ENCODE measurements around the gene NELFA. TPM values are rescaled to one million over a fixed set of nuclear protein-coding genes. Genes with fewer than 3 reads are reported as not detected.

Gene NELFA
- total and polyA plus RNA-seq, 4 donors, result 14.0 to 54.5 (median 36.9) TPM

- Histone ChIP-seq H3K27ac (ENCODE audit: low read depth, low read length) (no peak overlapping the region), H3K9me3 (ENCODE audit: control insufficient read depth, insufficient read depth, low read length) (no peaks in the 10 kb centered on the region), H3K4me3 (ENCODE audit: low read depth, low read length) (no peak overlapping the region), H3K36me3 (ENCODE audit: control insufficient read depth, insufficient read depth, low read length) (peaks cover 80% of the 10 kb centered on the region), H3K4me1 (ENCODE audit: control insufficient read depth, insufficient read depth, low read length) (peaks cover 6% of the 10 kb centered on the region), H3K27me3 (ENCODE audit: control insufficient read depth, insufficient read depth, low read length) (no peaks in the 10 kb centered on the region)
- 100% methylated on average over 3 of the region's 5 CpGs for WGBS (ENCODE audit: insufficient coverage)
- no peak for DNase-seq (ENCODE audit: low read depth in 4 of 6, low spot score in 6 of 6)
Observed at GRCh38 chr4:1990676-1991075, 18.1 kb downstream of the NELFA start.

DNA sequence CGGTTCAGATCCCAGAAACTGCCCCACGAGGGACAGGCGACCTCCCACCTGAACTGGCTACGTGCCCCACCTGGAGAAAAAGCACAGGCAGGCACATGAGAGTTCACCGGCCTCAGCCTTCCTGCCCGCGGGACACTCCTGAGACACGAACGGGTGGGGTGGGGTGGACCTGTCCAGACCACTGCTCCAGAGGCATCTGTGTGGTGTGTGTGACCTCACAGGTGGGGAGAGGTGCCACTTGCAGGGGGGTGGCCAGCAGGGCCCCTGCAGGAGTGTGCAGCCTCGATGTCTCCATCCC lies 18.5 kb downstream of the NELFA start:
- peaks cover 6% of the 10 kb centered on the region for H3K4me1 ChIP-seq (ENCODE audit: control insufficient read depth, insufficient read depth, low read length)
- DNase-seq (ENCODE audit: low read depth in 4 of 6, low spot score in 6 of 6), result no peak
- no peaks in the 10 kb centered on the region for H3K9me3 ChIP-seq (ENCODE audit: control insufficient read depth, insufficient read depth, low read length)
- H3K27ac ChIP-seq (ENCODE audit: low read depth, low read length), result no peak overlapping the region
- WGBS (ENCODE audit: insufficient coverage), result 94% methylated on average over 10 of the region's 10 CpGs
- no peak overlapping the region for H3K4me3 ChIP-seq (ENCODE audit: low read depth, low read length)
- peaks cover 84% of the 10 kb centered on the region for H3K36me3 ChIP-seq (ENCODE audit: control insufficient read depth, insufficient read depth, low read length)
- no peaks in the 10 kb centered on the region for H3K27me3 ChIP-seq (ENCODE audit: control insufficient read depth, insufficient read depth, low read length)

DNA sequence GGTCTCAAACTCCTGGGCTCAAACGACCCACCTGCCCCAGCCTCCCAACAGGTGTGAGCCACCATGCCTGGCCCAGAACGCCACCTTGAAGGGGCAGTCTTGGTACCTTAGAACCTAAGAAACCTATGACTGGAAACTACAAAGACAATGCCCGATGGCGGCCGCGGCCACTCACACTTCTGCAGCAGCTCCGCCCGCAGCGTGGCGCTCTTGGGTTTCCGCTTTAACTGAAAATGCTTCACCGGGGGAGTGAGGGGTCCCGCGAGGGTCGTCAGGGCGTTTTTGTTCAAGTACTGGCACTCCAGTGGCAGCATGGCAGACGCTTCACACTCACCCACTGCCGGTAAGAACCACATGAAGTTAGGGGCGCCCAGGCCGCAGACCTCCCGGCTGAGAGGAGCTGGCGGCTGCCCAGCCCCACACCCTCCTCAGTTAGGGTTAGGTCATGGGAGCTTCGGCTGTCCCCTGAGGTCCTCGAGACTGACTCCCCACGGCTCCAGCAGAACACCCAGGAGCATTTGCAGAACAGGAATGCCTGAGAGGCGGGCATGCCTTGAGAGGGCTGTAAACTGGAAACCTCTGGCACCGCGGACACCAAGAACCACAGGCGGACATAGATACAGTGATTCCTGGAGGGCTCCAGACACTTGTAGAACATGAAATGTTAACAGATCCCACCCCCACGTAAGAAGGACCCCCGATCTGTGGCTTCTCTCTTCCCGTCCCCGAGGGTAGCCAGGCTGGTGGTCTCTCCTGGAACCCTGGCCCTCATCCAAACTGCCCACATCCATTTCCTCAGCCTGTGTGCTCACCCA lies 19.0 kb downstream of the NELFA start:
- no peak for DNase-seq (ENCODE audit: low read depth in 4 of 6, low spot score in 6 of 6)
- Histone ChIP-seq H3K9me3 (ENCODE audit: control insufficient read depth, insufficient read depth, low read length) (no peaks in the 10 kb centered on the region), H3K4me1 (ENCODE audit: control insufficient read depth, insufficient read depth, low read length) (peaks cover 6% of the 10 kb centered on the region), H3K27me3 (ENCODE audit: control insufficient read depth, insufficient read depth, low read length) (no peaks in the 10 kb centered on the region), H3K36me3 (ENCODE audit: control insufficient read depth, insufficient read depth, low read length) (peaks cover 89% of the 10 kb centered on the region), H3K4me3 (ENCODE audit: low read depth, low read length) (no peak overlapping the region), H3K27ac (ENCODE audit: low read depth, low read length) (no peak overlapping the region)
- WGBS (ENCODE audit: insufficient coverage), result 96% methylated on average over 33 of the region's 33 CpGs

DNA sequence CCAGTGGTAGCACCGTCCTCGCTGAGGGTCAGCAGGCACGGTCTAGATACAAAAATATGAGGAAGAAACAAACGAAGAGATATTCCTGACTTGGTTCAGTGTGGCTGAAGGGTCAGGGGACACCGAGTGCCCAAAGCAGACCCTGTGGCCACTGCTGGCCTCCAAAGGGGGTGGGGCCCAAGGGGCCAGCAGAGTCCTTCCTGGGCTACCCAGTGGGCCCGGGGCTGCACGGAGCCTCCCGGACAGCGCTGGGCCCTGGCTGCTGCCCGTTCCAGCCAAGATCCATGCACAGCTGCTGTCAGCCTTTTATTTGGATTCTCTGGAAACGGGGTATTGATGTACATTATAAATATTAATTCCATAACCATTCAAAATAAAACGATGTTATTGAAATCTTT lies 20.4 kb downstream of the NELFA start:
- Histone ChIP-seq H3K4me3 (ENCODE audit: low read depth, low read length) (no peak overlapping the region), H3K9me3 (ENCODE audit: control insufficient read depth, insufficient read depth, low read length) (no peaks in the 10 kb centered on the region), H3K27ac (ENCODE audit: low read depth, low read length) (no peak overlapping the region), H3K27me3 (ENCODE audit: control insufficient read depth, insufficient read depth, low read length) (no peaks in the 10 kb centered on the region), H3K4me1 (ENCODE audit: control insufficient read depth, insufficient read depth, low read length) (peaks cover 6% of the 10 kb centered on the region), H3K36me3 (ENCODE audit: control insufficient read depth, insufficient read depth, low read length) (peaks cover 100% of the 10 kb centered on the region)
- no peak for DNase-seq (ENCODE audit: low read depth in 4 of 6, low spot score in 6 of 6)
- 97% methylated on average over 9 of the region's 12 CpGs for WGBS (ENCODE audit: insufficient coverage)

- no peak overlapping the region for H3K27ac ChIP-seq (ENCODE audit: low read depth, low read length)
- peaks cover 2% of the 10 kb centered on the region for H3K4me1 ChIP-seq (ENCODE audit: control insufficient read depth, insufficient read depth, low read length)
- no peaks in the 10 kb centered on the region for H3K9me3 ChIP-seq (ENCODE audit: control insufficient read depth, insufficient read depth, low read length)
- H3K4me3 ChIP-seq (ENCODE audit: low read depth, low read length), result no peak overlapping the region
- 90% methylated on average over 22 of the region's 26 CpGs for WGBS (ENCODE audit: insufficient coverage)
- DNase-seq (ENCODE audit: low read depth in 4 of 6, low spot score in 6 of 6), result no peak
- H3K36me3 ChIP-seq (ENCODE audit: control insufficient read depth, insufficient read depth, low read length), result peaks cover 100% of the 10 kb centered on the region
- H3K27me3 ChIP-seq (ENCODE audit: control insufficient read depth, insufficient read depth, low read length), result no peaks in the 10 kb centered on the region
Observed at GRCh38 chr4:1987721-1988326, 20.9 kb downstream of the NELFA start.

- WGBS (ENCODE audit: insufficient coverage), result 94% methylated on average over 19 of the region's 19 CpGs
- DNase-seq (ENCODE audit: low read depth in 4 of 6, low spot score in 6 of 6), result no peak
- H3K9me3 ChIP-seq (ENCODE audit: control insufficient read depth, insufficient read depth, low read length), result no peaks in the 10 kb centered on the region
- no peak overlapping the region for H3K27ac ChIP-seq (ENCODE audit: low read depth, low read length)
- H3K27me3 ChIP-seq (ENCODE audit: control insufficient read depth, insufficient read depth, low read length), result no peaks in the 10 kb centered on the region
- H3K4me1 ChIP-seq (ENCODE audit: control insufficient read depth, insufficient read depth, low read length), result no peaks in the 10 kb centered on the region
- H3K36me3 ChIP-seq (ENCODE audit: control insufficient read depth, insufficient read depth, low read length), result peaks cover 100% of the 10 kb centered on the region
- H3K4me3 ChIP-seq (ENCODE audit: low read depth, low read length), result no peak overlapping the region
Observed at GRCh38 chr4:1987296-1987695, 21.5 kb downstream of the NELFA start.

DNA sequence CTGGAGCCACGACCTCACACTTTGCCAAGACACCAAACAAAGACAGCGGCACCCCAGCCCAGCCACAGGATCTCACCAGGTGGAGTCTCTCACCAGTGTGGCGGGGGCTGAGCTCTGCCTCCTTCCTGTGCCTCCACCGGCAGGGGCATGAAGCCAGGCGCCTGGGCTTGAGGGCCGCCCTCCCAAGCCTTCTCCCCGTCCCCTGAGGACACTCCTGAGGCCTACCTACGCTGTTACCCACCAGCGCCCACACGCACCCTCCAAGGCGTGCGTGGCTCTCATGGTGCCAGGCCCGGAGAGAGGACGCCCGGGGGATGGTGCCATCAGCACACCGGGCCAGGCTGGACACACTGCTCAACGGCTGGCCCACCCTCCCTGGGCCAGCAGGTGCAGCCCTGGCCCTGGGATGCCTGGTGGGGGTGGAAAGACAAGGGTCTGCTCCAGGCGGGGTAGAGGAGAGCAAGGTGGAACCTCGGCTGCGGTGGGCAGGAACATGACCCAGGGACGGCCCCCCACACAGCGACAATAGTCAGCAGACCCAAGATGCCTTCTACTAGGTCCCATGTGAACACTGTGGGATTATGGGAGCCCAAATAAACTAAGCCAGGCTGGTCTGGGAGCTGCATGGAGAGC lies 22.1 kb downstream of the NELFA start:
- H3K4me3 ChIP-seq (ENCODE audit: low read depth, low read length), result no peak overlapping the region
- WGBS (ENCODE audit: insufficient coverage), result 89% methylated on average over 22 of the region's 22 CpGs
- H3K36me3 ChIP-seq (ENCODE audit: control insufficient read depth, insufficient read depth, low read length), result peaks cover 97% of the 10 kb centered on the region
- no peak for DNase-seq (ENCODE audit: low read depth in 4 of 6, low spot score in 6 of 6)
- no peak overlapping the region for H3K27ac ChIP-seq (ENCODE audit: low read depth, low read length)
- H3K9me3 ChIP-seq (ENCODE audit: control insufficient read depth, insufficient read depth, low read length), result no peaks in the 10 kb centered on the region
- no peaks in the 10 kb centered on the region for H3K27me3 ChIP-seq (ENCODE audit: control insufficient read depth, insufficient read depth, low read length)
- H3K4me1 ChIP-seq (ENCODE audit: control insufficient read depth, insufficient read depth, low read length), result no peaks in the 10 kb centered on the region

GRCh38 chr4:1985780-1986577 lies 22.8 kb downstream of the NELFA start:
- Histone ChIP-seq H3K4me1 (ENCODE audit: control insufficient read depth, insufficient read depth, low read length) (no peaks in the 10 kb centered on the region), H3K9me3 (ENCODE audit: control insufficient read depth, insufficient read depth, low read length) (no peaks in the 10 kb centered on the region), H3K27ac (ENCODE audit: low read depth, low read length) (no peak overlapping the region), H3K36me3 (ENCODE audit: control insufficient read depth, insufficient read depth, low read length) (peaks cover 97% of the 10 kb centered on the region), H3K27me3 (ENCODE audit: control insufficient read depth, insufficient read depth, low read length) (no peaks in the 10 kb centered on the region), H3K4me3 (ENCODE audit: low read depth, low read length) (no peak overlapping the region)
- DNase-seq (ENCODE audit: low read depth in 4 of 6, low spot score in 6 of 6), result no peak
- WGBS (ENCODE audit: insufficient coverage), result 88% methylated on average over 53 of the region's 54 CpGs

DNA sequence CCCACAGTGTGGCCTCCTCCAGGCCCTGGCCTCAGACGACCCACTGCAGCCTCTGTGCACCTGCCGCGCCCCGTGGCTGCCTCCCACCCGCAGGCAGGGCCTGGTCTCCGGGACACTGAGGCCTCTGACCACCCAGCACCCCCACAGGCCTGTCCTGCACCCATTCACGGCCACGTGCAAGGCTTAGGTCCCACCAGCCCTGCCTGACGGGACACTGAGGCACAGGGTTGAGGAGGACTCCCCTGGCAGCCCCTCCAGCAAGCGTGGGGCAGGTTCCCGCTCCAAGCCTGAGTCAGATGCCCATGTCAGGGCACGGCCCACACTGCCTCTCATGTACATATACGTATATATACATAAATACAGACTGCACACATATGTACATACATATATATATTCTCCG lies 23.5 kb downstream of the NELFA start:
- no peak for DNase-seq (ENCODE audit: low read depth in 4 of 6, low spot score in 6 of 6)
- H3K27me3 ChIP-seq (ENCODE audit: control insufficient read depth, insufficient read depth, low read length), result no peaks in the 10 kb centered on the region

More for the DNA sequence above, 23.5 kb downstream of the NELFA start:
- Histone ChIP-seq H3K4me3 (ENCODE audit: low read depth, low read length) (no peak overlapping the region), H3K4me1 (ENCODE audit: control insufficient read depth, insufficient read depth, low read length) (no peaks in the 10 kb centered on the region), H3K36me3 (ENCODE audit: control insufficient read depth, insufficient read depth, low read length) (peaks cover 97% of the 10 kb centered on the region), H3K9me3 (ENCODE audit: control insufficient read depth, insufficient read depth, low read length) (no peaks in the 10 kb centered on the region), H3K27ac (ENCODE audit: low read depth, low read length) (no peak overlapping the region)
- 89% methylated on average over 11 of the region's 14 CpGs for WGBS (ENCODE audit: insufficient coverage)
